ENCODE results near the gene ASTN2.
"Not testable (repeated sequence)": the region's sequence is repeated elsewhere in the genome, so short reads cannot be mapped to it uniquely, and the experiment has no call there.

The ASTN2 gene

GRCh38 chr9:116900543-116900942 lies 514.3 kb downstream of the ASTN2 start:
- TF ChIP-seq CTCF (IDR thresholded peaks at IDR 0.05; ENCODE audit: low read depth, low read length, missing control alignments): no peak
- H3K27ac ChIP-seq: no peak overlapping the region
- no peak for DNase-seq
- H3K36me3 ChIP-seq (replicated peaks): no peaks in the 10 kb centered on the region
- H3K4me3 ChIP-seq (ENCODE audit: low read depth, low read length): no peak overlapping the region
- in situ Hi-C loops (cut with HindIII; ENCODE audit: low pct_ligation_motif_present, low sequenced_read_pairs): no loop called here
- H3K27me3 ChIP-seq (replicated peaks): no peaks in the 10 kb centered on the region

GRCh38 chr9:116900007-116900367 lies 514.9 kb downstream of the ASTN2 start:
- TF ChIP-seq CTCF (IDR thresholded peaks at IDR 0.05; ENCODE audit: low read depth, low read length, missing control alignments): no peak
- H3K4me3 ChIP-seq (ENCODE audit: low read depth, low read length): no peak overlapping the region
- H3K27me3 ChIP-seq (replicated peaks): no peaks in the 10 kb centered on the region
- H3K27ac ChIP-seq: no peak overlapping the region
- no peaks in the 10 kb centered on the region for H3K36me3 ChIP-seq (replicated peaks)
- in situ Hi-C loops (cut with HindIII; ENCODE audit: low pct_ligation_motif_present, low sequenced_read_pairs): no loop called here
- no peak for DNase-seq

GRCh38 chr9:116899337-116900006 lies 515.4 kb downstream of the ASTN2 start:
- no peak for DNase-seq
- Histone ChIP-seq H3K4me3 (ENCODE audit: low read depth, low read length) (no peak overlapping the region), H3K27me3 (replicated peaks) (no peaks in the 10 kb centered on the region), H3K27ac (no peak overlapping the region), H3K36me3 (replicated peaks) (no peaks in the 10 kb centered on the region)
- no peak for TF ChIP-seq CTCF (IDR thresholded peaks at IDR 0.05; ENCODE audit: low read depth, low read length, missing control alignments)
- in situ Hi-C loops (cut with HindIII; ENCODE audit: low pct_ligation_motif_present, low sequenced_read_pairs): no loop called here

GRCh38 chr9:116898131-116898530 lies 516.7 kb downstream of the ASTN2 start:
- H3K27ac ChIP-seq; H3K27me3 ChIP-seq (replicated peaks); DNase-seq; in situ Hi-C loops (cut with HindIII; ENCODE audit: low pct_ligation_motif_present, low sequenced_read_pairs); H3K4me3 ChIP-seq (ENCODE audit: low read depth, low read length); H3K36me3 ChIP-seq (replicated peaks): not testable (repeated sequence)

- Histone ChIP-seq H3K27ac (no peak overlapping the region), H3K27me3 (replicated peaks) (no peaks in the 10 kb centered on the region), H3K4me3 (ENCODE audit: low read depth, low read length) (no peak overlapping the region), H3K36me3 (replicated peaks) (no peaks in the 10 kb centered on the region)
- in situ Hi-C loops (cut with HindIII; ENCODE audit: low pct_ligation_motif_present, low sequenced_read_pairs): no loop called here
- no peak for TF ChIP-seq CTCF (IDR thresholded peaks at IDR 0.05; ENCODE audit: low read depth, low read length, missing control alignments)
- no peak for DNase-seq
Measured at GRCh38 chr9:116897201-116897600, 517.7 kb downstream of the ASTN2 start.

- TF ChIP-seq CTCF (IDR thresholded peaks at IDR 0.05; ENCODE audit: low read depth, low read length, missing control alignments): no peak
- no peaks in the 10 kb centered on the region for H3K27me3 ChIP-seq (replicated peaks)
- in situ Hi-C loops (cut with HindIII; ENCODE audit: low pct_ligation_motif_present, low sequenced_read_pairs): no loop called here
- no peak overlapping the region for H3K27ac ChIP-seq
- no peak for DNase-seq
- no peaks in the 10 kb centered on the region for H3K36me3 ChIP-seq (replicated peaks)
- no peak overlapping the region for H3K4me3 ChIP-seq (ENCODE audit: low read depth, low read length)
Measured at GRCh38 chr9:116895961-116896360, 518.9 kb downstream of the ASTN2 start.

Data from brain microvascular endothelial cell (primary cell).